ENCODE measurements around the gene ERCC6L2.

GRCh38 chr9:96006961-96007360 lies 131.5 kb downstream of the ERCC6L2 start:
- no peak for TF ChIP-seq ESRRG (CRISPR knock-in tag; IDR thresholded peaks at IDR 0.05)
- TF ChIP-seq ISL1 (CRISPR knock-in tag; IDR thresholded peaks at IDR 0.05): no peak
- TF ChIP-seq TSHZ2 (CRISPR knock-in tag; IDR thresholded peaks at IDR 0.05): no peak
- no peak for TF ChIP-seq ZNF8 (CRISPR knock-in tag; IDR thresholded peaks at IDR 0.05)
- no peak for TF ChIP-seq OSR1 (CRISPR knock-in tag; IDR thresholded peaks at IDR 0.05)
- TF ChIP-seq ZFP30 (CRISPR knock-in tag; IDR thresholded peaks at IDR 0.05): no peak
- TF ChIP-seq GLIS3 (CRISPR knock-in tag; IDR thresholded peaks at IDR 0.05): no peak
- no peak for TF ChIP-seq CREB5 (CRISPR knock-in tag; IDR thresholded peaks at IDR 0.05; ENCODE audit: low read depth)
- no peak for TF ChIP-seq ZC3H10 (CRISPR knock-in tag; IDR thresholded peaks at IDR 0.05)
- no peak for TF ChIP-seq PATZ1 (CRISPR knock-in tag; IDR thresholded peaks at IDR 0.05; ENCODE audit: borderline replicate concordance)
